B cell (primary cell): ENCODE results near the gene TTC28. TPM values are rescaled to one million over a fixed set of nuclear protein-coding genes. Genes with fewer than 3 reads are reported as not detected.

ENCODE experiments used
- ATAC-seq: fragments of 200-7000 bp; cut with Tn5 transposase; one replicate; pipeline ENCODE4 v1.10.0; 2021; ENCODE audit warnings: low read depth, mild to moderate bottlenecking, moderate number of reproducible peaks, moderate library complexity
- CTCF ChIA-PET: fragments of 350-600 bp; sonication (Branson Sonifier 250); formaldehyde crosslinking; loops from one replicate; lab custom pipeline; 2021; ENCODE audit warnings: antibody characterized with exemption, inconsistent platforms; lab: Charles Lee
- POLR2A ChIA-PET: fragments of 350-600 bp; sonication (Branson Sonifier 250); formaldehyde crosslinking; loops from one replicate; lab custom pipeline; 2021; ENCODE audit warnings: antibody characterized with exemption; lab: Charles Lee
- DNase-seq: peaks from one replicate; pipeline ENCODE4 v3.0.0; 2013
- H2AFZ ChIP-seq: 2 replicates; pipeline ENCODE4 v1.6.1; 2012; ENCODE audit warnings: mild to moderate bottlenecking, low read depth, low read length; ENCODE audit not compliant: insufficient read depth, poor library complexity, severe bottlenecking
- H3K27ac ChIP-seq, 2 donors: 1 replicate in 1 of 2; 2 replicates in 1 of 2; pipeline ENCODE4 v1.5.1; 2012 to 2013; ENCODE audit warnings: low read length in 2 of 2, mild to moderate bottlenecking in 2 of 2, moderate library complexity in 1 of 2
- H3K27me3 ChIP-seq, 4 experiments: fragments of 200-600 bp in 1 of 4; sonication (generic) in 1 of 4; replicated peaks in 1 of 4; 1 replicate in 2 of 4; 2 replicates in 2 of 4; pipeline versions ENCODE4 v1.6.1 to v1.7.0; 2013 to 2016; ENCODE audit warnings: low read length in 3 of 4, mild to moderate bottlenecking in 2 of 4, mixed read lengths in 1 of 4, moderate library complexity in 1 of 4; ENCODE audit not compliant: insufficient read depth in 4 of 4, control insufficient read depth in 3 of 4; ENCODE audit errors: control extremely low read depth in 1 of 4
- H3K36me3 ChIP-seq, 2 experiments: replicated peaks in 1 of 2; 1 replicate in 1 of 2; 2 replicates in 1 of 2; pipeline versions ENCODE4 v1.6.1 to v1.7.1; 2013; ENCODE audit warnings: low read length in 1 of 2; ENCODE audit not compliant: insufficient read depth in 2 of 2, control insufficient read depth in 1 of 2; ENCODE audit errors: control extremely low read depth in 1 of 2, extremely low read depth in 1 of 2
- H3K4me1 ChIP-seq, 2 donors: fragments of 200-600 bp in 1 of 2; sonication (generic) in 1 of 2; 1 replicate in 1 of 2; 2 replicates in 1 of 2; pipeline versions ENCODE4 v1.5.1 to v1.6.1; 2013 to 2017; ENCODE audit warnings: low read length in 2 of 2; ENCODE audit not compliant: control insufficient read depth in 2 of 2, insufficient read depth in 2 of 2
- H3K4me2 ChIP-seq: replicated peaks from 2 replicates; pipeline ENCODE3; 2012; ENCODE audit warnings: mild to moderate bottlenecking, low read depth, low read length; ENCODE audit not compliant: poor library complexity, severe bottlenecking
- H3K4me3 ChIP-seq, 5 experiments: fragments of 200-600 bp in 1 of 5; sonication (generic) in 1 of 5; 1 replicate in 3 of 5; 2 replicates in 2 of 5; pipeline versions ENCODE4 v1.5.1 to v1.7.0; 2011 to 2016; ENCODE audit warnings: low read length in 4 of 5, mild to moderate bottlenecking in 4 of 5, low read depth in 2 of 5, control low read depth in 1 of 5, moderate library complexity in 1 of 5; ENCODE audit not compliant: insufficient read depth in 1 of 5; ENCODE audit errors: control extremely low read depth in 1 of 5, extremely low read depth in 1 of 5
- H3K79me2 ChIP-seq: fragments of 200-600 bp; sonication (generic); one replicate; pipeline ENCODE4 v1.6.0; 2016; ENCODE audit warnings: low read length; ENCODE audit not compliant: control insufficient read depth, insufficient read depth
- H3K9ac ChIP-seq: fragments of 200-600 bp; sonication (generic); 2 replicates; pipeline ENCODE4 v1.6.1; 2017; ENCODE audit warnings: mild to moderate bottlenecking, low read length, moderate library complexity
- H3K9me3 ChIP-seq, 3 donors: one replicate each; pipeline versions ENCODE4 v1.6.1 to v1.7.1; 2013; ENCODE audit warnings: low read length in 2 of 3; ENCODE audit not compliant: control insufficient read depth in 2 of 3, insufficient read depth in 1 of 3; ENCODE audit errors: control extremely low read depth in 1 of 3
- H4K20me1 ChIP-seq: 2 replicates; pipeline ENCODE4 v1.6.0; 2012; ENCODE audit warnings: mild to moderate bottlenecking, low read length; ENCODE audit not compliant: insufficient read depth, control insufficient read depth, poor library complexity, severe bottlenecking
- H3K27ac Mint-ChIP-seq: one replicate; pipeline ENCODE4 v1.8.0; 2021; ENCODE audit warnings: mixed read lengths
- H3K27me3 Mint-ChIP-seq: one replicate; pipeline ENCODE4 v1.8.0; 2021; ENCODE audit warnings: mixed read lengths
- H3K4me1 Mint-ChIP-seq: one replicate; pipeline ENCODE4 v1.8.0; 2021; ENCODE audit warnings: mixed read lengths
- H3K4me3 Mint-ChIP-seq: one replicate; pipeline ENCODE4 v1.8.0; 2021; ENCODE audit warnings: mixed read lengths
- H3K9me3 Mint-ChIP-seq: one replicate; pipeline ENCODE4 v1.8.0; 2022; ENCODE audit warnings: mixed read lengths; ENCODE audit not compliant: insufficient read depth
- EZH2 ChIP-seq: IDR thresholded peaks from 2 replicates; pipeline ENCODE4 v1.6.1; 2012; ENCODE audit warnings: borderline replicate concordance, low read depth, mild to moderate bottlenecking, moderate library complexity, low read length; ENCODE audit not compliant: insufficient read depth, poor library complexity, severe bottlenecking
- WGBS: methylation state at CpG from one replicate; pipeline ENCODE4 v1.1.5; 2013; ENCODE audit warnings: missing lambda C conversion rate; ENCODE audit not compliant: insufficient coverage; 5-methylcytosine and 5-hydroxymethylcytosine counted together
- intact Hi-C: fragments of 100-400 bp; cut with micrococcal nuclease; formaldehyde crosslinking; loops from one replicate; pipeline ENCODE4 v1.10.0; 2022
- polyA plus RNA-seq: library from polyadenylated mRNA; depleted of rRNA; stranded (reverse); fragments of >200 nt; gene quantifications from 2 replicates; pipeline ENCODE4 v1.2.3, GENCODE V29; 2012
- total RNA-seq, 2 donors: library from RNA; stranded (reverse); fragments of 120-200 nt in 1 of 2; gene quantifications; 1 replicate in 1 of 2; 2 replicates in 1 of 2; pipeline versions ENCODE4 v1.2.3 to v1.2.4, GENCODE V29; 2013 to 2022
- TF ChIP-seq, protein P1 (sequence below): fragments of 200-600 bp; IDR thresholded peaks from one replicate; pipeline ENCODE4 v1.8.0; 2022; ENCODE audit warnings: antibody characterized with exemption, mild to moderate bottlenecking

Gene TTC28
- total and polyA plus RNA-seq, 2 donors (not counting 1 experiment from before 2014, with no cell fraction given) = 4.5 to 7.3 TPM

DNA sequence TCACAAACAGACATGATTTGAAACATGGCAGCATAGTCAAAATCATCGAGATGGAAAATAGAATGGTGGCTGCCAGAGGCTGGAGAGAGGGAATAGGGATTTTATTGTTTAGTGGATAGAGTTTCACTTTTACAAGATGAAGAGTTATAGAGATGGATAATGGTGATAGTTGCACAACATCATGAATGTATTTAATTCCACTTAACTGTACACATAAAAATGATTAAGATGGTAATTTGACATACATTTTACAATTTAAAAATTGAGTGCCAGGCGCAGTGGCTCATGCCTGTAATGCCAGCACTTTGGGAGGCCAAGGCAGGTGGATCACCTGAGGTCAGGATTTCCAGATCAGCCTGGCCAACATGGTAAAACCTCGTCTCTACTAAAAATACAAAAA, 21.2 kb downstream of the TTC28 start:
- Histone ChIP-seq H3K27ac (no peak overlapping the region), H3K4me3 (no peak overlapping the region), H2AFZ (no peak overlapping the region), H3K4me1 (no peaks in the 10 kb centered on the region), H3K36me3 (no peaks in the 10 kb centered on the region), H4K20me1 (no peaks in the 10 kb centered on the region), H3K79me2 (no peaks in the 10 kb centered on the region), H3K27me3 (peaks cover 0 to 4% (median 4%) of the 10 kb centered on the region in 4 experiments), H3K9me3 (peaks cover 0 to 3% (median 2%) of the 10 kb centered on the region in 3 donors), H3K4me2 (no peak overlapping the region), H3K9ac (no peak overlapping the region)
- CTCF ChIA-PET = no interaction called here
- no peak overlapping the region for H3K27ac Mint-ChIP-seq
- no peak overlapping the region for H3K4me3 Mint-ChIP-seq
- intact Hi-C loops = no loop called here
- H3K4me1 Mint-ChIP-seq = no peaks in the 10 kb centered on the region
- no peaks in the 10 kb centered on the region for H3K9me3 Mint-ChIP-seq
- DNase-seq (no peak), ATAC-seq (no peak)
- TF ChIP-seq, protein P1, sequence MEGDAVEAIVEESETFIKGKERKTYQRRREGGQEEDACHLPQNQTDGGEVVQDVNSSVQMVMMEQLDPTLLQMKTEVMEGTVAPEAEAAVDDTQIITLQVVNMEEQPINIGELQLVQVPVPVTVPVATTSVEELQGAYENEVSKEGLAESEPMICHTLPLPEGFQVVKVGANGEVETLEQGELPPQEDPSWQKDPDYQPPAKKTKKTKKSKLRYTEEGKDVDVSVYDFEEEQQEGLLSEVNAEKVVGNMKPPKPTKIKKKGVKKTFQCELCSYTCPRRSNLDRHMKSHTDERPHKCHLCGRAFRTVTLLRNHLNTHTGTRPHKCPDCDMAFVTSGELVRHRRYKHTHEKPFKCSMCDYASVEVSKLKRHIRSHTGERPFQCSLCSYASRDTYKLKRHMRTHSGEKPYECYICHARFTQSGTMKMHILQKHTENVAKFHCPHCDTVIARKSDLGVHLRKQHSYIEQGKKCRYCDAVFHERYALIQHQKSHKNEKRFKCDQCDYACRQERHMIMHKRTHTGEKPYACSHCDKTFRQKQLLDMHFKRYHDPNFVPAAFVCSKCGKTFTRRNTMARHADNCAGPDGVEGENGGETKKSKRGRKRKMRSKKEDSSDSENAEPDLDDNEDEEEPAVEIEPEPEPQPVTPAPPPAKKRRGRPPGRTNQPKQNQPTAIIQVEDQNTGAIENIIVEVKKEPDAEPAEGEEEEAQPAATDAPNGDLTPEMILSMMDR = no peak
- TF ChIP-seq EZH2 = no peak
- 100% methylated on average over 1 of the region's 3 CpGs for WGBS
- H3K27me3 Mint-ChIP-seq = peaks cover 15% of the 10 kb centered on the region
- POLR2A ChIA-PET = no interaction called here

DNA sequence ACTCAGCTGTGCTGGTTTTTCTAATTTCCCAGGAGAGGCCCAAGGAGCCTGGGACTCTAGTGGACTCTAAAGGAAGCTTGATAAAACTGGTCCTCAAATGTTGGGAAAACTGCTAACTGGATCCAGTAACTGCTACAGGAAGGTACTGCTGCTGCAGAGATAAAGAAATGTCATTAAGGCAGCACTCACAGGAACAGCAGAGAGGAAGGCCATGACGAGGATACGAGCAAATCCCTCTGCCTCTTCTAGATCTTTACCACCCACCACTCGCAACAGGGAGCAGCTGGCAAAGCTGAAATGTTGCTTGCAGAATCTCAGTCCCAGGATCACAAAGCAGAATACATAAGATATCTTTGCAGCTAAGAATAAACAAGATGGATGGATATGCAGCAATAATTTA, 23.5 kb downstream of the TTC28 start:
- no peak for TF ChIP-seq EZH2
- TF ChIP-seq, protein P1 = no peak
- POLR2A ChIA-PET = no interaction called here
- peaks cover 16% of the 10 kb centered on the region for H3K27me3 Mint-ChIP-seq
- no CpG with 5 or more reads among the region's 3 CpGs for WGBS
- Histone ChIP-seq H3K4me2 (no peak overlapping the region), H3K9me3 (peaks cover 6 to 16% (median 7%) of the 10 kb centered on the region in 3 donors), H3K9ac (no peak overlapping the region), H3K27me3 (peaks cover 0 to 4% (median 2%) of the 10 kb centered on the region in 4 experiments), H3K4me3 (no peak overlapping the region), H3K27ac (no peak overlapping the region), H4K20me1 (no peaks in the 10 kb centered on the region), H2AFZ (no peak overlapping the region), H3K79me2 (no peaks in the 10 kb centered on the region), H3K36me3 (no peaks in the 10 kb centered on the region), H3K4me1 (no peaks in the 10 kb centered on the region)
- CTCF ChIA-PET = no interaction called here
- H3K4me1 Mint-ChIP-seq = no peaks in the 10 kb centered on the region
- DNase-seq (no peak), ATAC-seq (no peak)
- no peak overlapping the region for H3K27ac Mint-ChIP-seq
- intact Hi-C loops = no loop called here
- H3K4me3 Mint-ChIP-seq = no peak overlapping the region
- H3K9me3 Mint-ChIP-seq = no peaks in the 10 kb centered on the region
